Activated CD4-positive, alpha-beta T cell treated with anti-CD3 and anti-CD28 coated beads, Interleukin-10, Interleukin-2, amounts not matched to agents 100 ng/mL and 50 ng/mL, durations not matched to agents 16 hours and 8 hours (primary cell): ENCODE data around the gene SYT13.

ENCODE experiments used
- DNase-seq: peaks from one replicate; pipeline ENCODE4 v3.0.0-alpha.2; 2020

Gene SYT13

DNA sequence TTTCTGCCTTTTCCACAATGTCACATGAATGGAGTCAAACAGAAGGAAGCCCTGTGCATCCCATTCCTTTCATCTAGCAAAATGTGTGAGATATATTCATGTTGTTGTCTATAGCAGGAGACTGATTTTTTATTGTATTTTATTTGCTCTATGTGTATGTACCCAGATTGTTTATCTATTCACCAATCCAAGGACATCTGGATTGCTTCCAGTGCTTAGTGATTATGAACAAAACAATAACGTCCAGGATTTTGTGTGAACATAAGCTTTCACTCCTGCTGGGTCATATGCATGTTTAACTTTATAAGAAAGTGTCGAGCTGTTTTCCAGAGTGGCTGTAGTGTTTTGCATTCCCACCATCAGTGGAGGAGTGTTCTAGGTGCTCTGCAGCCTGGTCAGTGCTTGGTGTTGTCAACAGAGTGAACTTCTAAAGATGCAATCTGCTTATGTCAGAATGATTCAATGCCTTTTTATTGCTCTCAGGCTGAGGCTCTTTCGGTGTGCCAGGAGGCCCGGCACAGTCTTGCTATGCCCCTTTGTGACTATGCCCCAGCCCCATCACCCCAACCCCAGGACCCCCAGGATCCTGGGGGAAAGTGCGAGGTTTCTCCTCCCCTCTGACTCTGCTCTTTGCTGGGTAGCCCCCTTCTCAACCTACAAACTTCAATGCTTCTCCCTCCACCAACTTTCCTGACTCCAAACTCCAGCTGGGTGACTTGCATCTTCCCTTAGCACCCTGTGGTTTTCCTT lies 19.9 kb upstream of the SYT13 start:
- DNase-seq = no peak

DNA sequence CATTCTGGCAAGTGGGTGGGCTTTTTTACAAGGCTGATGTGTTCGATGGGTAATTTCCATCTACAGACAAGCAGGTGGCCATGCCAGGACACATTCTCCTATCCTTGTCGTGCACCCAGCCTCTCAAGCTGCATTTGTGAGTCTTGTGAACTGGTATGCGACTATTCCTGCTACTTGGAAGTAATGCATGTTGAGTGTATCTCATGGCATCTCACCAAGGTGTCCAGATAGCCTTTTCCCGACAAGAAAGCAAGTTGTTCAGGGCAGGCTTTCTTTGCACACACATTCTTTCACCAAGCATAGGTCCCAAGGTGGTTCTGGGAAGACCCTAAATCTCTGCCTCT lies 18.8 kb upstream of the SYT13 start:
- DNase-seq = no peak

DNA sequence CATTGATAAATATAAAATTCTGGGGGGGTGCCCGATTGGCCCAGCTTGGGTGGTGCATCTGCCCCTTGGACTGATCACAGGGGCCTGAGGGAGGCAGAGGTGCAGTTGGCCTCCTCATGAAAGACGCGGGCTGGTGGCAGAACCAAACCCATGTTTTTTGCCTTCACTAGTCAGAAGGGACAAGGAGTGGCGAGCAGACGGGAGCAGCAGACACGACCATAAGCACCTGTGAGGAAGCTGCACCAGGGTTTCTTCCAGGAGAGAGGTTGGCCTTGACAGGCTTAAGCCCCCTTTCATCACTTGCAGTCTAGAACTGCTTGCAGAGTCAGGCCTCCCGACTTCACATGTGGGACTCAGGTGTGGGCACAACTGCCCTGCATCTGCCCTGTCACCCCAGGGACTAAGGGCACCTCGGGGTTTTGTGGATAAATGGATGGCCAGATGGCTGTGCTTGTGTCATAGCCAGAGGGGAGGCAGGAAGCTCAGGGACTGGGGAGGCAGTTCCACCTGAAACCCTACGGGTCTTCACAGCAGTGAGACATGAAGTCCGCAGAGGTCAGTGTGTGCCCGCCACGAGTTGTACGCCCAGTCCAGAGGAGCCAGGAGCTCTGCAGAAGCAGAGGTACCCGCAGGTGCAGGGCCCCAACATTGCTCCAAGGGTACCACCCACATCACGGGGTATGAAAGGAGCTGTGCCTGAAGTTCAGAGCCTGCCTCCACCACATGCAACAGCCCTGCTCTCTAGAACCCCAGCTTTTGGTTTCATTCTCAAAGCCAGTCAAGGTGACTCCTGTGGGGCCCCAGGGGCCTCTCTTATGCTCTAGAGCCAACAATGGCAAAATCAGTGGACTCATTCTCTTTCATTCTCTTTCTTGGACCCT lies 18.2 kb upstream of the SYT13 start:
- no peak for DNase-seq

GRCh38 chr11:45303316-45303715 lies 17.2 kb upstream of the SYT13 start:
- DNase-seq = no peak

DNA sequence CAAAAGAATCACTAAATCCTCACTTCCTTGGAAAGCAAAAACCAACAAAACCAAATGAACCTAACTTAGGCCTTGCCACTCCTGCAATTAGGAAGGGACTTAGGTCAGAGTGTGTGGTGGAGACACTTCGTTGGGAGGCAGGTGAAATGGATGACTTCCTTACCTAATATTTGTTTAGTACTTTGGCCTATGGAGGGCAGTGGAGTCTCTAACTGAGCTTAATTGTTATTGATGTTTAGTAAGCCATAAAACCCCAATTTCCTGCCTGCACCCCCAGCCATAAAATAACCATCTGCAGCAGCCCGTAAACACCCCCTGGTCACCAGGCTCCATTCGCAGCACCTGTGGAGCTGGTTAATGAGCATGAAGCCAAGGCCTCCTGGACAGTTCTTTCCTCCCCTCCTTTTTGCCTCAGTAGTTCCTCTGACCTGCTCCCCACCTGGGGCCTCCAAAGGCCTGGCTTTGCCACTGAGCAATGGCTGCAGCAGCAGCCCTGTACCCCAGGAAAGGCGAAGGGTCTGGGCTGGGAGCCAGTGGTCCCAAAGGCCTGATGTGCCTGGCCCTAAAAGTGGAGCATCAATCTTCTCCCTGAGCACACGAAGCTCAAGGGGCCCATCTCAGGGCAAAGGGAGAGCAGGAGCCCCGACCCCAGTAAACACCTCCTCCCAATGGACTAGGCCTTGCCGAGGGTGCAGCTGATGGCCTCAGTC lies 15.6 kb upstream of the SYT13 start:
- DNase-seq = no peak

DNA sequence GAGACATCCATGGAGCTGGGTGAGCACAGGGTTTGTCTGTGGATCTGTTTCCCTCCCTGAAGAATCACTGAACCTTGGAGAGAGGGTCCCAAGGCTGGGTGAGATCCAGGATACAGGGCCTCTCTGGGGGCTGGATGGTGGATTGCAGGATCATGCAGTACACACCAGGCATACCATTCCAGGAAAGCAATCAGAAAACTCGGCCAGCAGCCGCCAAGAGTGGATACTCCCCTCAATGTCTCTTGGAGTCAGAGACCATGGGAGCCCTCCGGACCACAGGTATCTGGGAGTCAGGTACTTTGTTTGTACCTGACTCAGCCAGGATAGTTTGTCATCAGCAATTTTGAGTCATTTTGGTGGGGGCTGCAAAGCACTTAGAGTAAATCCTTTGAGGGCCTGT lies 14.6 kb upstream of the SYT13 start:
- DNase-seq = no peak

GRCh38 chr11:45298718-45299117 lies 12.6 kb upstream of the SYT13 start:
- no peak for DNase-seq

GRCh38 chr11:45296075-45296474 lies 9.9 kb upstream of the SYT13 start:
- DNase-seq = no peak

DNA sequence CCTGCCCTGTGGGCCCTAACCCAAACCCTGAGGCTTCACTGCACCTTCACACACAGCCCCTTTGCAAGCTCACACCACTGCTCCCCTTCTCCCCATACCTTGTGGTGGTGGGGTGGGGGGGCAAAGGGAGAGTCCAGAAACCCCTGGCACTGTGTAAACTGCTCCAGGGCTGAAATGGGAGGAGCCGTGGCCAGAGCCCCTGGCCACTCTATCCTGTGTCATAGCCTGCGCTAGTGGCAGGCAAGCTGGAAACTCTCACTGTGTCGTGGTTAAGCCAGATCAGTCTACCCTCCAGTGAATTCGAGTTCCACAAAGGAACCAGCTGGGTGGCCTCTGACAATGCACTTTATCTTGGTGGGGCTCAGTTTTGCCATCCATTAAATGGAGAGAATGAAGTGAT lies 8.4 kb upstream of the SYT13 start:
- DNase-seq = no peak

- peak; percentile 70 for DNase-seq
These were observed 7.5 kb upstream of the SYT13 start for GRCh38 chr11:45293566-45294192.

GRCh38 chr11:45290586-45290985 lies 4.4 kb upstream of the SYT13 start:
- no peak for DNase-seq

DNA sequence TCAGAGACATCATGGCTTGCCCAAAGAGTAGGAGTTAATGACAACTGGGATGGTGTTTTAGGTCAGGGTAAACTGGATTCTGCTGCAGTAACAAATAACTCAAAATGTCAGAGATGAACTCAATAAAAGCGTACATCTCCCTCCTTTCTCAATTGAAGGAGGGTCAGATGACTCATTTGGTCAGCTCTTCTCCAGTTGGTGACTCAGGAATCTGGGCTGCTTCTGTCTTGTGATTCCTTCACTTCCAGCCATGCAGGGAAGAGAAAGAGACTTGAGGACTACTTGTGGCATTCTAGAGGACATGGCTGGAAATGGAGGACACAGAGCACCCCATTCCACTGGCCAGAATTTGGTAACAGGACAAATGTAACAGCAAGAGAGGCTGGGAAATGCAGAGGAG lies 3.2 kb upstream of the SYT13 start:
- DNase-seq = no peak

GRCh38 chr11:45288339-45288738 lies 2.2 kb upstream of the SYT13 start:
- DNase-seq = no peak

DNA sequence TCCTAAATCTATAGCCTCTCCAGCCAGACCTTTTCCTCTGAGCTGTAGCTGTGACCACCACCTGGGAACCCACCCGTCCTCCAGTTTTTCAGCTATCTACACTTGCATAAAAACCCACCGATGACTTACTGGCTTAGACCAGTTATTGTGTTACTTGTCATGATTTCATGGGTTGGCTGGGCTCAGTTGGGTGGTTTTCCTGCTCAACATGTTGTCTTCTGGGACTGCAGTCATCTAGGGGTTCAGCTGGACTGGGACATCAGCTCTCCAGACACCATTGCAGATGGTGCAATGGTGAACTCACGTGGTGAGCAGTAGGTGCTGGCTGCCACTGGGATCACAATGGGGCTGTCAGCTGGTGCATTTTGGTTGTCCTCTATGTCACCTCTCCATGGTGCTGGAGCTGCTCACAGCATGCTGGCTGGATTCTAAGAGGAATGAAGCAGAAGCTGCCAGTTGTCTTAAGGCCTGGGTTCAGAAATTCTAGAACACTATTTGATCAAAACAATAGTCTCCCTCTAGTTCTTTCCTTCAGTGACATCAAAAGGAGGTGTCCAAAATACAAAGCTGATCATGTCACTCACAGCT lies 1.3 kb upstream of the SYT13 start:
- DNase-seq = no peak

GRCh38 chr11:45285250-45285828 lies 802 bp downstream of the SYT13 start:
- no peak for DNase-seq

- DNase-seq = no peak
These were observed 4.1 kb downstream of the SYT13 start for GRCh38 chr11:45282081-45282480.

DNA sequence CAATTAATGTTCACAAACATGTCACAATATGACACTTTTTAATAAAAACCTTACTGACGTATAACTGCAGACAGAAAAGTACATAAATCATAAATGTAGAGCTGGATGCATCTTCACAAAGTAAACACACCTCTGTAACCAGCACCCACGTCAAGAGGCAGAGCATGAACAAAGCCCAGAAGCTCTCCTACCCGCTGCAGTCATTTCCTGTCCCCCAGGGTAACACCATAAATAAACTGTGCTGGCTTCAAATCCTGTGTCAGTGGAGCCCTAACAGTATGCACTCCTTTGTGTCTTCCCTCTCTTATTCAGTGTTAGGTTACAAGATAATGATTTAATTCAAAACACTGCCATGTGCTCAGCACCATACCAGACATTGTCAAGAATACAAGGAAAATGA lies 5.7 kb downstream of the SYT13 start:
- no peak for DNase-seq

DNA sequence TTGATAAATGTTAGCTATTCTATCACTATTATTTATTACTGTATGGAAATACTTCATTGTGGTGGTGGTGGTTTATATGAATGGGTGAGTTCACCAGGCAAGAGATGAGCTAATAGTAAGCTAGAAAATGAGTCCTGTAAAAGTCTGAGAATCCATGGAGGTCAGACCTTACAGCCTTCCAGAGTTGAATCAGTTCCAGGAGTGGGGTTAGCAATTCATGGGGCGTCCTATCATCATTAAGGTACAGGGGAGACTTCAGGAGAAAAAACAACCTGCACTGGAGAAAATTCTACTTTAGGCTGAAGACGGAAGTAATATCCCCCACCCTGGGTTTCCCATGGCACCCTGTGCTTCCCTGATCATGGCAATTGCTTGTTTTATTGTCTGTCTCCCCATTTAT lies 6.5 kb downstream of the SYT13 start:
- DNase-seq = no peak

DNA sequence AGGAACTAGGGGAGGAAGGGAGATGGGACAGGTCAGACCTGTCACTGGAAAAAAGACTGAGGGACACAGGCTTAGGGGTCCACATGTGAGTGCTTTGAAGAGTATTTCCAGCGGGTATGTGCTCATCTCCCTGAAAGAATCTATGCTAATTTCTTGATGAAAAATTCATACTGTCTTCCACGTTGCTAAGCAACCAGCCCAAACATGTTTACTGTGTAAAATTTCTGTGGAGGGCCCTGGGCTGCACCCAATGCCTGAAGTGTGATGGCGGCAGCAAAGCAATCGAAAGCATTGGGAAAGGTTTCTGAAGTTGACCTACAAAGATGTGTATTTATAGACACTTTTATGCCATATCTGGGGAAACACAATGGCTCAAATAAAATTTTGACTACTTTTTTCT lies 7.4 kb downstream of the SYT13 start:
- DNase-seq = no peak

DNA sequence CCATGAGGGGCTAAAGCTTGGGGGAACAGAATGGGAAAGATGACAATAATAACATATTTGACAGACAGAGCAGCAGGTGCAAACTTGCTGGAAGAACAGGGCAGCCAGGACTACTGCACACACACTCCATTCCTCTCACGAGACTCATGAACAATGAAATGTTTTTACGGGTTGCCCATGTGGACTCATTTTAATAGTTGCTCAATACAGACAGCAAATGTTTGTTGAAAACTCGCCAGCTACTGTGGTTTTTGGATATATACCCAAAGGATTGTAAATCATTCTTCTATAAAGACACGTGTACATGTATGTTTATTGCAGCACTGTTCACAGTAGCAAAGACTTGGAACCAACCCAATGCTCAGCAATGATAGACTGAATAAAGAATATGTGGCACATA lies 10.3 kb downstream of the SYT13 start:
- no peak for DNase-seq

DNA sequence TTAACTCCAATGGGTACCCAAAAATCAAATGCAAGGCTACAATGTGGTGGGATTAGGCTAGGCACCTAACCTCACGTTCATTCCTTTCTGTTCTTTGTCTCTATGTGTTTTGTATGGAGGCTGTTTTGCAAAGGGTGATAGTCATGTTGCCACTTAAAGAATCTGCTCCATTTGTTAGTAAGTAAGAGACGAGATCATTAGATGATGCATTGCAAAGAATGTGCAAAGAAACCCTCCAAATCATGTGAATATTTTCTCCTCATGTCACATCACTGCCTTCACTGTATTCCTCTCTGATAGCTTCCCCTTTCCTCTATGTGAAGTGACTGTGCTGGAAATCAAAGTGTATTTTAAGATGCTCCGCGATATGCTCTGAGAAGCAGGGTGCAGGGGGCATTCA lies 11.9 kb downstream of the SYT13 start:
- no peak for DNase-seq

- no peak for DNase-seq
These were observed 12.6 kb downstream of the SYT13 start for GRCh38 chr11:45273509-45273908.

DNA sequence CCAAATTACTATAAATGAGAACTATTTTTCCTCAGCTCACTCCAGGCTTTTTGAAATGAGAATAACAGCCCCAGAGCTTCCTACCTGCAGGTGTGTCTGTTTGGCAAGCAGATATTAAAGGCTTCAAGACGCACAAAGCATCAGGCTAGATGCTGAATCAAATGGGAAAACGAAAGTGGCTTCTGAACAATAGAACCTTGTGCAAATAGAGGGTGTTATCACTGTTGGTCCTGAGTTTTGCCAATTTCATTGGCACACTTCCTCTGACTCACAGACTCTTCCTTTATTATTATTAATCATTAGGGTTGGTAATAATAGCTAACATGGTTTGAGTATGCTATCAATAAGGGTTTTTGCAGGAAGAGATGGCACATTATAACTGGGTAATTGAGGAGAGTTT lies 13.4 kb downstream of the SYT13 start:
- DNase-seq = no peak
